Measurements from ENCODE around the gene ADAD1.
"Not testable (repeated sequence)": the region's sequence is repeated elsewhere in the genome, so short reads cannot be mapped to it uniquely, and the experiment has no call there.

The ADAD1 gene

DNA sequence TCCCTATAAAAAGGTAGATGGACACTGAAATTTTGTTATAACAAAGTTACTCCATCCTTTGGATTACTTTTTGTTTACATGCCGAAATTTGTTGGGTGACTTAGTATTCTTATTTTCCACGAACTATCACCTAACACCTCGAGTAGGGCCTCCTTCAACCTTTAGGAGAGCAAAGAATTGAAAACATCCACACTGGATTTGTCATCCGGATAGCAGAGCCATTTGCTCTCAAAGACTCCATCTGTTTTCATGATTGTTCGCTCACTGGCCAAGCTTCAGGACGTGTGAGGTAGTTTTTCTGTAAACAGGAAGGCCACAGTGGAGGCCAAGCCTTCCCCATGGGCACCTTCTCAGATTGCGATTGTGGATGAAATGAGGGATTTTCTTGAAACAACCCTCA is at the start of gene ADAD1:
Gene ADAD1 (plus strand): TSS at position 301 of the 400 bp plus-strand sequence. CDS start 1,059 bp downstream, outside the sequence.
- no peak for DNase-seq (ENCODE audit: low read depth in 4 of 4, low spot score in 1 of 4)

DNA sequence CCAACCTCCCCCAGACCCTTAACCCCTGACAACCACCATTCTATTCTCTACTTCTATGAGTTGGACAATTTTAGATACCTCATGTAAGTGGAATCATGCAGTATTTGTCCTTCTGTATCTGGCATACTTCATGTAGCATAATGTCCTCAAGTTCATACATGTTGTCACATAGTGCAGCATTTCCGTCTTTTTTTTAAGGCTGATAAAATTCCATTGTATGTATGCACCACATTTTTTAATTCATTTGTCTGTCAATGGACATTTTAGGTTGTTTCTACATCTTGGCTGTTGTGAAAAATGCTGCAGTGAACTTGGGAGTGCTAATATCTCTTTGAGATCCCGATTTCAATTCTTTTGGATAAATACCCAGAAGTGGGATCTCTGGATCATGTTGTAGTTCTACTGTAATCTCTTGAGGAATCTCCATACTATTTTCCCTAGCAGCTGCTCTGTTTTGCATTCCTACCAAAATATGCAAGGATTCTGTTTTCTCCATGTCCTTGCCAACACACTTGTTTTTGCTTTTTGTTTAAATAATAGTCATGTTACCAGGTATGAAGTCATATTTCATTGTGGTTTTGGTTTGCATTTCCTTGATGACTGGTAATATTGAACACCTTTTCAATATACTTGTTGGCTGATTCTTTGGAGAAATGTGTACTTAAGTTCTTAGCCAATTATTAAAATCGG is 48.8 kb upstream of the ADAD1 start:
- no peak for DNase-seq (ENCODE audit: low read depth in 4 of 4, low spot score in 1 of 4)

DNA sequence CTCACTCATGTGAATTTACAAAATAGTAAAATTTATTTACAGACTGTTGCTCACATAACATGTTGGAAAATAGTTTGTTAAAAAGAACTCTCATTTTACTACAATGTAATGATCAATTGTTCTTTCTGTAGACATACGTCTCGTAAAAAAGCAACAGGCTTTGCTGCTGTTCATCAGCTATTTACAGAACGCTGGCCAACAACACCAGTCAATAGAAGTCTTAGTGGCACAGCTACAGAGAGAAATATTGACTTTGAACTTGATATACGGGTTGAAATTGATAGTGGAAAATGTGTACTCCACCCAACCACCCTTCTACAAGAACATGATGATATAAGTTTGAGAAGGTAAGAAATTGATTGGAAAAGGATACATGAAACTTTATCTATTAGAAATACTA is 47.6 kb upstream of the ADAD1 start:
- DNase-seq (ENCODE audit: low read depth in 4 of 4, low spot score in 1 of 4): no peak

DNA sequence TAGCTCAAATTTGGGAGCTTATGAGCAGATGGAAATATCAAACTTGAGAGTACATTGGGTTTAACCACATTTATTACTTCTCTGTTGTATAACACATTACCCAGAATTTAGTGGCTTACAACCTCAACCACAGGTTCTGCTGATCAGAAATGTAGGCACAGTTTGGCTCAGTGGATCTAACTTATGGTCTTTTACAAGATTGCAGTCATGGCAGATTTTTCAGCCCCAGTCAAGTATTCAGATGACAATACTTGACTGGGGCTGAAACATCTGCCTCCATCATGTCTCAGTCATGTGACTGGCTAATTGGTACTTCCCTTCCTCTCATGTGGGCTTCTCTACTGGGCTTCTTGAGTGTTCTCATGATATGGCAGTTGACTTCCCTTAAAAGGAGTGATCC is 44.0 kb upstream of the ADAD1 start:
- DNase-seq (ENCODE audit: low read depth in 4 of 4, low spot score in 1 of 4): no peak

DNA sequence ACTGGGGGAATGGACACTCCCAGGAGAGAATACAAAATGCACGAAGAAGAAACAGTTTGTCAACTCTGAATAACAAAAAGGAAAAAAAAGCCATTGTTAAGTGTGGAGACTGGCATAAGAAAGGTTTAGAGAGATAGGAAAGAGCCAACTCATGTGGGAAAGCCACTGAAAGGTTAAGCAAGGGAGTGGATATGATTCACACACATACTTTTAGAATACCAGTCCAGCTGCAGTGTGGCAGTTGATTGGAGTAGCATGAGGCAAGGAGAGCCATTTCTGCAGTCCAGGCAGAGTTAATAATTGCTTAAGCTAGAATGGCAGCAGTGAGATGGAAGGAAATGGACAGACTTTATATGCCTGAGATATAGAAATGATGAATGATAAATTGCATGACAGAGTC is 36.9 kb upstream of the ADAD1 start:
- DNase-seq (ENCODE audit: low read depth in 4 of 4, low spot score in 1 of 4): no peak

DNA sequence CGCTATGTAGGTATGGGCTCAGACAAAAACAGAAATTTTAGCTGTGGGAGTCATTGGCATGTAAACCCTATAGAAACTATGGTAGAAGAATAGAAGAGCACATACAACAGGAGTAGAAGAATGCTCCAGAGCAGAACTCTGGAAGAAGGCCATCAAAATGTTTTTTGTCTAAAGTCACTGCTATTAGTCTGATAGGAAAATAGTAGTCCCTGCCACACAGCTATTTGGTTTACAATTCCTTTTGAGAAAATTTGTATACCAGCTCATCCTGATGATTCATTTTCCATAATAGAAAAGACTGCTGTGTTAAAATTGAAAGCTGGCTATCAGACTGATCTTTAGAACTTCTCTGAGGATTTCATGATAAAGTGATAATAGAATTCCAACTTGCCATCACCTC is 32.8 kb upstream of the ADAD1 start:
- DNase-seq (ENCODE audit: low read depth in 4 of 4, low spot score in 1 of 4): no peak

DNA sequence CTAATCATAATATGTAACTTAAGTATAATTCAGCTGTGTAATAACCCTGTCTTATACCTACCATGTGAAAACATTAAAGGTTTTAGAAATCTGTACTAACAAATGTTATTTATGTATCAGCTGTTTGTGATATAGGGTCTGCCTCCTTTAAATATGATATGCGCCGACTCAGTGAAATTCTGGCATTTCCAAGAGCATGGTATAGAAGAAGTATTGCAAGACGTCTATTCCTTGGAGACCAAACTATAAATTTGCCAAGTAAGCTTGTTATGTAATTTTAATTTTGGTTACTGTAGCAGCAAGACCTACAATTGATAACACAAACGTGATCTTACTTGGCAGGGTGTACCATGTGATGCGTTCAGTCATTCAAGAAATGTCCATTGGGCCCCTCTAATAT is 32.3 kb upstream of the ADAD1 start:
- DNase-seq (ENCODE audit: low read depth in 4 of 4, low spot score in 1 of 4): no peak

DNA sequence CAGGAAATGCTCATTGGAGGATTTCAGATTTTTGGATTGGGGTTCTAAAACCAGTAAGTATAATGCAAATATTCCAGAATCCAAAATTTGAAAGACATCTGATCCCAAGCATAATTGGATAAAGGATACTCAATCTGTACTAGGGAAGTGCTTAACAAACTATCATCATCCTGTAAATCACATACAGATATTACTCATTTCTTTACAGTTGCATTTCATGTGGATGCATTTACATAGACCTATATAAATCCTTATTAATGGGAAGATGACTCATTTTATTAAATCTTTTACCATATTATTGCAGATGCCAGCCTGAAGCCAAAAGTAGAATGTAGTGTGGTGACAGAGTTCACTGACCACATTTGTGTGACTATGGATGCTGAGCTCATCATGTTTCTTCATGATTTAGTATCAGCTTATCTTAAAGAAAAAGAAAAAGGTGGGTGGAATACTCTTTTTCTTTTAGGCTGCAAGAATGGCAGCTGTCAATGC is 22.4 kb upstream of the ADAD1 start:
- no peak for DNase-seq (ENCODE audit: low read depth in 4 of 4, low spot score in 1 of 4)

DNA sequence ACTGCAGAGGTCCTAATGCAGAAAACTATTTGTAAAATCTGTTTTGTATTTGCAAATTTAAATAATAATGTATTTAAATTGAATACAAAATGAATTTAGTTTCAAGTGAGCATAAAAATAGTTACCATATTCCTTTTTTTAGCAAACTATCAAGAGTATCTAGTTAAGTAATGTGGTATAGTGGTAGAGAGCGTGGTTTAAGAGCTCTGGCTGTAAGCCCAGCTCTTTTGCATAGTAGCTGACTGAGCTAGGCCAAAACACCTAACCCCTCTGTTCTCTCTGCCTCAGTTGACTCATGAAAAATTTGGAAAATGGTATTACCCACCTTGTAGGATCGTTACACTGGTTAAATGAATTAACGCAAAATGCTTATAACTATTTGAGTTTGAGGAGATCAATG is 18.1 kb upstream of the ADAD1 start:
- DNase-seq (ENCODE audit: low read depth in 4 of 4, low spot score in 1 of 4): no peak

DNA sequence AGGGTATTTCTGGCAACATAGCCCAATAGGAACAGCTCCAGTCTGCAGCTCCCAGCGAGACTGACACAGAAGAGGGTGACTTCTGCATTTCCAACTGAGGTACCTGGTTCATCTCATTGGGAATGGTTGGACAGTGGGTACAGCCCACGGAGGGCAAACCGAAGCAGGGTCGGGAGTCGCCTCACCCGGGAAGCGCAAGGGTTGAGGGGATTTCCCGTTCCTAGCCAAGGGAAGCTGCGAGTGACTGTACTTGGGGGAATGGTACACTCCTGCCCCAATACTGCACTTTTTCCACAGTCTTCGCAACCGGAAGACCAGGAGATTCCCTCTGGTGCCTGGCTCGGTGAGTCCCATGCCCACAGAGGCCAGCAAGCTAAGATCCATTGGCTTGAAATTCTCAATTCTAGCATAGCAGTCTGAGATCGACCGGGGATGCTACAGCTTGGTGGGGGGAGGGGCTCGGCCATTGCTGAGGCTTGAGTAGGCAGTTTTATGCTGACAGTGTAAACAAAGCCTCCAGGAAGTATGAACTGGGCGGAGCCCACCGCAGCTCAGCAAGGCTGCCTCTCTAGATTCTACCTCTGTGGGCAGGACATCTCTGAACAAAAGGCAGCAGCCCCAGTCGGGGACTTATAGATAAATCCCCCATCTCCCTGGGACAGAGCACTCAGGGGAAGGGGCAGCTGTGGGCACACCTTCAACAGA is 14.0 kb upstream of the ADAD1 start:
- DNase-seq (ENCODE audit: low read depth in 4 of 4, low spot score in 1 of 4): no peak

DNA sequence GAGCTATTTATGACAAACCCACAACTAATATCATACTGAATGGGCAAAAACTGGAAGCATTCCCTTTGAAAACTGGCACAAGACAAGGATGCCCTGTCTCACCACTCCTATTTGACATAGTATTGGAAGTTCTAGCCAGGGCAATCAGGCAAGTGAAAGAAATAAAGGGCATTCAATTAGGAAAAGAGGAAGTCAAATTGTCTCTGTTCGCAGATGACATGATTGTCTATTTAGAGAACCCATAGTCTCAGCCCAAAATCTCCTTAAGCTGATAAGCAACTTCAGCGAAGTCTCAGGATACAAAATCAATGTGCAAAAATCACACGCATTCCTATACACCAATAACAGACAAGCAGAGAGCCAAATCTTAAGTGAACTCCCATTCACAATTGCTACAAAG is 10.0 kb upstream of the ADAD1 start:
- not testable (repeated sequence) for DNase-seq (ENCODE audit: low read depth in 4 of 4, low spot score in 1 of 4)

DNA sequence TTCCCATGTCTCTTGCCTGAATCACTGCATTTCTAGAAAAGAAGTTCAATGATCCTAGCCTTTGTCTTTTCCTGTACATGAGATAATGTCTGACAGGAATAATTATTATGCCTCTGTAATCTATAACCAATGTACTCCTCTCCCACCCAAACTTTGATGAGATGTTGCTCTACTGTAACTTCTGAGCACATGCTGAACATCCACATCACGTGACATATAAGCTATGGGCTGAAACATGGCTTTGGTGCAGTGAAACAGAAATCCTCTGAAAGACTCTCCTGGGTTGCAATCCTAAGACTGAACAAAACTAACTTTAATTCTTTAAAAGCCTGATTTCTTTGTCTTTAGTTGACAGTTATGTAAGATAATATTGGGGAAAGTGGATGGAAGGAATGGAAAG is 1.5 kb upstream of the ADAD1 start:
- DNase-seq (ENCODE audit: low read depth in 4 of 4, low spot score in 1 of 4): no peak

DNA sequence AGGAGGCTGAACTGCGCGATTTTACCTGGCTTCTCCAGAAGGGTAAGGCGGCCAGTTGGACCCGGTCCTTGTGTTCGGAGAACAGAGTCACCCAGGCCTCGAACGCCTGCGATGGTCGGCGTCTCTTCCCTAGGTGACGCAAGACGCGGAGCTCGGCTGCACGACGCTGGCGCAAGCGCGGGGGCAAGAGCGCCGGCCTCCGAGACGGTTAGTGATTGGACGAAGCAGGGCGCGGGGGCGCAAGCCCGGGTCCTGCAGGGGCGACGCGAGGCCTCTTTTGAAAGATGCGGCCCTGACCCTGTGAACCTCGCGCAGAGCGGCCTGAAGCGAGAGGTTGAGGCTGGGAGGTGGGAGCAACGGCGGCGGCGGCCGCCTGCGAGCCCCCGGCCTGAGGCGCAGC is 428 bp downstream of the ADAD1 start:
- no peak for DNase-seq (ENCODE audit: low read depth in 4 of 4, low spot score in 1 of 4)

DNA sequence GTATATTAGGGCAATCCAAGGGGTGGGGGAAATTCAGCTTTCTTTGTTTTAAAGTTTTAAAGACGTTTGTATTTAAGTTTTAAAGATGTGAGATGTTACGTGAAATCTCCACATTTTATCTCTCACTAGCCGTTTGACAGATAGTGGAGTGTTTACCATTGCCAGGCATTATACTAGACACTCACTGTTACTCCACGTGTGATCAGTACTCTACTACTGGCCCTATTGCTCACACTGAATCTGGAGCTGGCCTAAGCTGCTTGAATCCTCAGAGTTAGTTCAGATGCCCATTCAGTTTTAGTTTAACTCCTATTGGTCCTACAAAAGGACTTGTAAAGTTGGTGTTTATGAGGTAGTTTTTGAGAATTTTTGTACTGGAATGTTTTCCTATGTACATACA is 4.5 kb downstream of the ADAD1 start:
- no peak for DNase-seq (ENCODE audit: low read depth in 4 of 4, low spot score in 1 of 4)

DNA sequence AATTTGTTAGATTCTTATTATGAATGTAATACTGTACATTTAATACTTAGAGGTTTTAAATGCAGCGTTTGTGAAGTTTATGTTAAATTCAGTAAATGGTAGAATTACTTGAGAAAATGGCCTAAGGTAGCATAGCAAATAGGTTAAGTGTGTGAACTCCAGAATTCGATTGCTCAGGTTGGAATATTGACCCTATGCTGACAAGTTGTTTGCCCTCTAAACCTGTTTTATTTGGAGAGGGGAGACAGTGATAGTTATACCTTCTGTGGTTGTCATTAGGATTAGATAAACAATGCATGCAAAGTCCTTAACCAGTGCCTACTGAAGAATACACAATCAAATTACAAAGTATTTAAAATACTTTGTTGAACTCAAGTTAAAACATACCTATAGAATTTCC is 5.4 kb downstream of the ADAD1 start:
- DNase-seq (ENCODE audit: low read depth in 4 of 4, low spot score in 1 of 4): no peak

DNA sequence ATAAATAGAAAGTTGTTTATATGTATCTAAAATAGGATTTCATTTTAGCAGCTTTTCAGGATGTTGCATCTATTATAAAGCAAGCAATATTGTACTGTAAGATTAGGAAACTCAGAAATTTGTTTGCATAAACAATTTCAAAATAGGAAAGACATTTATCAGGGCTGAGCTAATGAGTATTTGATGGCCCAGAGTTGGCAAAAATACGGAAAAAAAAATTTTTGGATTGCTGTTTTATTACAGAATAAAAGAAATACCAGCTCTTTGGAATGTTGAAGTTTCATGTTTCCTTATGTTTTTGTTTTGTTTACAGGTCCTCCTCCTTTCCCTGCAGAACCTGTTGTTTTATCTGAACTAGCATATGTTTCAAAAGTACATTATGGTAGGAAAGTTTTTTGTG is 14.5 kb downstream of the ADAD1 start:
- DNase-seq (ENCODE audit: low read depth in 4 of 4, low spot score in 1 of 4): no peak

DNA sequence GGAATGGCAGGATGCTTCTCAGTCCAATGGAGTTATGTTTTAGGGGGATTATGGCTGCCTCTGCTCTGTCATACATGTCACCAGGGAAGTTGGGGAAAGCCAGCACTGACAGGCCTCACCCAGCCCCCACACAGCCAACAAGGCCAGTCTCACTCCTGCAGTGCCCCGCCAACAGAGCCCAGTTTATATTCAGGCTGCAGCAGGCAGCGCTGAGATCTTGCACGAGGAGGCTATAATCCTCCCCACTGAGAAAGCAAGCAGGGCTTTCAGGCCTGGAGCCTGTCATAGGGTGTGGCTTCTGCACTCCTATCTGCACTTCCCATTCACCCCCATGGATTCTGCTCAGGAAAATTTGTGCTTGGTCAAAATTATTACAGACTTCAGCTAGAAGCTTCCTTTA is 25.1 kb downstream of the ADAD1 start:
- DNase-seq (ENCODE audit: low read depth in 4 of 4, low spot score in 1 of 4): no peak

DNA sequence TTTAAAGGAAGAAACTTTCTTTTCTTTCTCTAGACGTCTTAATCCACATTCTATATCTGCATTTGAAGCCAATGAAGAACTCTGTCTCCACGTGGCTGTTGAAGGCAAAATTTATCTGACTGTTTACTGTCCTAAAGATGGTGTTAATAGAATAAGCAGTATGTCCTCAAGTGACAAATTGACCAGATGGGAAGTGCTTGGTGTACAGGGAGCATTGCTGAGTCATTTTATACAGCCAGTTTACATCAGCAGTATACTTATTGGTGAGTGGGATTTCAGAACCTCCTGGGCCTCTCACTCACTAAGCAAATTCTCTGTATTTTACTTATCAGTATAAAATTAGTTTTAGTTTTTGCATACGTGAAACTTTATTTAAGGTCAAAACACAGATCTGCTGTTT is 33.7 kb downstream of the ADAD1 start:
- DNase-seq (ENCODE audit: low read depth in 4 of 4, low spot score in 1 of 4): no peak

DNA sequence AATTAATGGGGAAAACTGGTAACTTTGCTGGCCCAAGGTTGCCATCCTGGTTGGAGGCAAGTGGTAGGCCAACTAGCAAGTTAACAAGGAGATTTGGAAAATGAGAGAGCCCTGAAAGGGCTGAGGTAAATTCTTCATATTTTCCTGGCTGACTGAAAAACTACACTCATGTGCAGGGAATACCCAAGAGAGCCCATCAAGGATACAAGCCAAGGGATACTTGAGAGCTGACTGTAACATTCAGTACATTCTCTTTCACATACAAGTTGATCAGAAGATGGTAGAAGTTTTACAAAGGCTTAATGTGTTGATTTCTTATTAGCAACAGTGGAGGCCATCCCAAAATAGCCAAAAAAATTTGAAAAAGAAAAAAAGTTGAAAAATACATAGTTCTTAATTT is 44.4 kb downstream of the ADAD1 start:
- DNase-seq (ENCODE audit: low read depth in 4 of 4, low spot score in 1 of 4): no peak

DNA sequence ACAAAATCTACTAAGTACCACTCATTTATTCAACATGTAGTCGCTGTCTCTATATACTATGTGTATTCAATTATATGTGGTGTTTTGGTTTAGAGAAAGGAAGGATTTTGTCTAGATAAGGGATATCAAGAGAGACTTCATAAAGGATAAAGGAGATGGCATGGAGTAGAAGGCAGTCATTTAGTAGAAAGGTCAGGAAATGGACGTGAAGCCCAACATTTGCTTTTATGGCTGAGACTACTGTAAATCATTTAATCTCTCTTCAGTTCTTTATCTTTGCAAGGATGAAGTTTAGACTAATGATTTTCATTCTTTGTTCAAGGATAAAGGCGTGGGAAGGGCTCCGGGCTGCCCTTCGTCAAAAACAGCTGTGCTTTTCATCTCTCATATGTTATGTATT is 52.5 kb downstream of the ADAD1 start:
- no peak for DNase-seq (ENCODE audit: low read depth in 4 of 4, low spot score in 1 of 4)

DNA sequence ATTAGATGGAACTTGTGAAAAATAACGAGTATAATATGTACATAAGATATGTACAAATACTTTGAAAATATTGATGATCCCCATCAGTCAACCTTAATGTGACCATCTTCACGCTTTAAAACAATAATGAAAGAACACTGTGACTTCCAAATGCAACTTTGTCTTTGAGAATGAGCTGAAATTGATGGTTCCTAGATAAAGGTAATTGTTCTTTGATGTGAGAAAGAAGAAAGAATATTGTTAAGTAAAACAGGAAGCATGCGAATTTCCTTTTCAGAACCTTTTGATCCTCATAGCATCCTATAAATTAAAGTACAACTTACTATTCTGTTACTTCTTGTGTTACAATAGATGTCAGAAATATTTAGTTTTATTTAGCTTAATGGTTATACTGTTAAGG is 55.5 kb downstream of the ADAD1 start:
- DNase-seq (ENCODE audit: low read depth in 4 of 4, low spot score in 1 of 4): no peak

DNA sequence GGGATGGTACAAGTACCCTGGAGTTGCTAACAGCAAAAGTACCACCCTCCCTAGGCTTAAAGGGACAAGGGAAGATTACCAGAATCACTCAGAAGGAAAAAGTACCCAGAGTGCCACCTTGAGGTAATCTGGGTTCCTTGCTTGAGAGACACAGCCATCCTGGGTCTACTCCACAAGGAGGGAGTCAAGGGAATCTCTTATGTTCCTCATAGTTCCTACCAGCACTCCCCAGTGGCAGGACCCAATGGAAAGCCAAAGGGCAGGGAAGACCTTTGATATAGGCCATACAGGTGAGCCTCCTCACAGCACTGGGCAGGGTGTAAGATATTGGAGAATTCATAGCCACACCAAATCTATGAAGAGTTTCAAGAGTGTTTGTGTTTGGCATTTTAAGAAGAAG is 72.0 kb downstream of the ADAD1 start:
- peak in 3 of 4 experiments; percentile 16 to 44 (median 25) for DNase-seq (ENCODE audit: low read depth in 4 of 4, low spot score in 1 of 4)
